Fibroblast of lung (primary cell): ENCODE measurements around the gene TAOK3.

ENCODE experiments used
- EZH2 ChIP-seq: IDR thresholded peaks from 2 replicates; pipeline ENCODE4 v1.5.1; 2012; ENCODE audit warnings: low read length, control low read depth, mild to moderate bottlenecking; ENCODE audit errors: missing control alignments
- TF ChIP-seq, protein P1 (sequence below), 2 donors: IDR thresholded peaks in 1 of 2; conservative IDR thresholded peaks in 1 of 2; 1 replicate in 1 of 2; 2 replicates in 1 of 2; pipeline ENCODE4 v1.5.1; 2011 to 2012; ENCODE audit warnings: low read length in 2 of 2, control low read depth in 1 of 2, inconsistent platforms in 1 of 2, low read depth in 1 of 2, mild to moderate bottlenecking in 1 of 2

DNA sequence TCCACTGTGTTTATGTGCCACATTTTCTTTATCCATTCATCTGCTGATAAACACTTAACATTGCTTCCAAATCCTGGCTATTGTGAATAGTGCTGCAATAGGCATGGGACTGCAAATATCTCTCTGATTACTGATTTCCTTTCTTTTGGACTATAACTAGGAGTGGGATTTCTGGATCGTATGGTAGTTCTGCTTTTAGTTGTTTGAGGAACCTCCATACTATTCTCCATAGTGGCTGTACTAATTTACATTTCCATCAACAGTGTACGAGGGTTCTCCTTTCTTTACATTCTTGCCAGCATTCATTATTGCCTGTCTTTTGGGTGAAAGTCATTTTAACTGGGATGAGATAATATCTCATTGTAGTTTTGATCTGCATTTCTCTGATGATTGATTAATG lies 47.6 kb downstream of the TAOK3 start:
- TF ChIP-seq, protein P1, sequence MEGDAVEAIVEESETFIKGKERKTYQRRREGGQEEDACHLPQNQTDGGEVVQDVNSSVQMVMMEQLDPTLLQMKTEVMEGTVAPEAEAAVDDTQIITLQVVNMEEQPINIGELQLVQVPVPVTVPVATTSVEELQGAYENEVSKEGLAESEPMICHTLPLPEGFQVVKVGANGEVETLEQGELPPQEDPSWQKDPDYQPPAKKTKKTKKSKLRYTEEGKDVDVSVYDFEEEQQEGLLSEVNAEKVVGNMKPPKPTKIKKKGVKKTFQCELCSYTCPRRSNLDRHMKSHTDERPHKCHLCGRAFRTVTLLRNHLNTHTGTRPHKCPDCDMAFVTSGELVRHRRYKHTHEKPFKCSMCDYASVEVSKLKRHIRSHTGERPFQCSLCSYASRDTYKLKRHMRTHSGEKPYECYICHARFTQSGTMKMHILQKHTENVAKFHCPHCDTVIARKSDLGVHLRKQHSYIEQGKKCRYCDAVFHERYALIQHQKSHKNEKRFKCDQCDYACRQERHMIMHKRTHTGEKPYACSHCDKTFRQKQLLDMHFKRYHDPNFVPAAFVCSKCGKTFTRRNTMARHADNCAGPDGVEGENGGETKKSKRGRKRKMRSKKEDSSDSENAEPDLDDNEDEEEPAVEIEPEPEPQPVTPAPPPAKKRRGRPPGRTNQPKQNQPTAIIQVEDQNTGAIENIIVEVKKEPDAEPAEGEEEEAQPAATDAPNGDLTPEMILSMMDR (conservative IDR thresholded peaks at IDR 0.05 in 1 of 2, IDR thresholded peaks at IDR 0.05 in 1 of 2; ENCODE audit: low read depth in 1 of 2, low read length in 2 of 2): no peak
- TF ChIP-seq EZH2: no peak
